Endothelial cell of umbilical vein (primary cell): ENCODE results near the gene RBMS1. TPM values are rescaled to one million over a fixed set of nuclear protein-coding genes. Genes with fewer than 3 reads are reported as not detected.

Experiments used
- BruUV-seq: library from RNA; stranded (reverse); fragments of 400-500 nt; replicated peaks from 2 replicates; lab custom pipeline; 2021; lab: Mats Ljungman, UMichigan
- CTCF ChIA-PET: fragments of 300-600, 350-600 bp; sonication (Branson Sonifier 250); formaldehyde crosslinking; loops from one replicate; lab custom pipeline; 2021; ENCODE audit warnings: antibody characterized with exemption, inconsistent platforms; lab: Charles Lee
- POLR2A ChIA-PET: fragments of 300-600, 350-600 bp; sonication (Branson Sonifier 250); formaldehyde crosslinking; loops from one replicate; lab custom pipeline; 2021; ENCODE audit warnings: antibody characterized with exemption, inconsistent platforms; lab: Charles Lee
- DNase-seq: peaks from one replicate; pipeline ENCODE4 v3.0.0-alpha.2; 2011; ENCODE audit warnings: low read depth, low spot score
- FAIRE-seq: peaks from 2 replicates; lab custom pipeline; 2011; peaks lifted over from hg19 to GRCh38; lab: Jason Lieb, UNC
- H2AFZ ChIP-seq: 2 replicates; pipeline ENCODE4 v1.6.0; 2012; ENCODE audit warnings: low read depth, low read length, control low read depth, inconsistent platforms
- H3K27ac ChIP-seq: 2 replicates; pipeline ENCODE4 v1.5.1; 2011; ENCODE audit warnings: low read depth, mild to moderate bottlenecking, control low read depth, low read length, moderate library complexity; ENCODE audit not compliant: insufficient read depth
- H3K27me3 ChIP-seq, 2 experiments: 2 replicates each; pipeline versions ENCODE4 v1.6.0 to v1.6.1; 2011; ENCODE audit warnings: low read length in 2 of 2, mixed read lengths in 1 of 2; ENCODE audit not compliant: control insufficient read depth in 2 of 2, insufficient read depth in 2 of 2
- H3K36me3 ChIP-seq, 2 experiments: 2 replicates in 1 of 2; 3 replicates in 1 of 2; pipeline ENCODE4 v1.5.1; 2011; ENCODE audit warnings: low read length in 2 of 2, mild to moderate bottlenecking in 1 of 2, moderate library complexity in 1 of 2; ENCODE audit not compliant: control insufficient read depth in 2 of 2, insufficient read depth in 2 of 2; ENCODE audit errors: extremely low read depth in 1 of 2
- H3K4me1 ChIP-seq: 3 replicates; pipeline ENCODE4 v1.5.1; 2011; ENCODE audit warnings: mild to moderate bottlenecking, low read length; ENCODE audit not compliant: control insufficient read depth, insufficient read depth; ENCODE audit errors: extremely low read depth
- H3K4me2 ChIP-seq: 2 replicates; pipeline ENCODE4 v1.6.1; 2011; ENCODE audit warnings: low read length, control low read depth, mixed read lengths; ENCODE audit not compliant: insufficient read depth
- H3K4me3 ChIP-seq, 3 experiments: fragments of 200-600 bp in 1 of 3; sonication (generic), shearing (Covaris generic) in 1 of 3; replicated peaks in 1 of 3; 2 replicates each; pipeline ENCODE4 v1.5.1; 2011 to 2016; ENCODE audit warnings: control low read depth in 3 of 3, low read length in 3 of 3, mild to moderate bottlenecking in 2 of 3, inconsistent platforms in 1 of 3, low read depth in 1 of 3, moderate library complexity in 1 of 3; ENCODE audit not compliant: insufficient read depth in 1 of 3
- H3K79me2 ChIP-seq: 2 replicates; pipeline ENCODE4 v1.6.0; 2012; ENCODE audit warnings: low read length, inconsistent platforms; ENCODE audit not compliant: control insufficient read depth, insufficient read depth
- H3K9ac ChIP-seq: replicated peaks from 2 replicates; pipeline ENCODE3; 2011; ENCODE audit warnings: low read length, control low read depth; ENCODE audit not compliant: insufficient read depth; ENCODE audit errors: extremely low read depth
- H3K9me1 ChIP-seq: replicated peaks from 3 replicates; pipeline ENCODE4 v1.6.0; 2011; ENCODE audit warnings: mild to moderate bottlenecking, low read length; ENCODE audit not compliant: control insufficient read depth, insufficient read depth; ENCODE audit errors: extremely low read depth
- H3K9me3 ChIP-seq: replicated peaks from 2 replicates; pipeline ENCODE4 v1.5.1; 2012; ENCODE audit warnings: low read length, inconsistent platforms; ENCODE audit not compliant: control insufficient read depth, insufficient read depth
- H4K20me1 ChIP-seq: replicated peaks from 2 replicates; pipeline ENCODE3; 2011; ENCODE audit warnings: mild to moderate bottlenecking, low read length; ENCODE audit not compliant: control insufficient read depth, insufficient read depth; ENCODE audit errors: extremely low read depth
- CTCF ChIP-seq, 2 donors: IDR thresholded peaks; 1 replicate in 1 of 2; 2 replicates in 1 of 2; pipeline ENCODE4 v1.5.1; 2011; ENCODE audit warnings: low read length in 2 of 2, mild to moderate bottlenecking in 2 of 2, moderate library complexity in 2 of 2, control low read depth in 1 of 2, inconsistent platforms in 1 of 2, low read depth in 1 of 2; ENCODE audit not compliant: insufficient read depth in 1 of 2; ENCODE audit errors: extremely low read depth in 1 of 2
- EZH2 ChIP-seq: IDR thresholded peaks from 2 replicates; pipeline ENCODE4 v1.6.1; 2012; ENCODE audit warnings: borderline replicate concordance, low read depth, mild to moderate bottlenecking, moderate library complexity, low read length, inconsistent platforms; ENCODE audit not compliant: severe bottlenecking
- FOS ChIP-seq: IDR thresholded peaks from 2 replicates; pipeline ENCODE4 v1.6.1; 2011; ENCODE audit warnings: mild to moderate bottlenecking, low read length, moderate library complexity, borderline replicate concordance; ENCODE audit not compliant: insufficient read depth
- GATA2 ChIP-seq: IDR thresholded peaks from 2 replicates; pipeline ENCODE4 v1.7.0; 2011; ENCODE audit warnings: low read depth, mild to moderate bottlenecking, moderate library complexity, mixed read lengths, low read length; ENCODE audit not compliant: insufficient read length, insufficient read depth
- JUN ChIP-seq: IDR thresholded peaks from 2 replicates; pipeline ENCODE4 v1.6.1; 2011; ENCODE audit warnings: borderline replicate concordance, low read depth; ENCODE audit not compliant: insufficient read length, insufficient read depth
- MAX ChIP-seq: IDR thresholded peaks from 2 replicates; pipeline ENCODE4 v1.6.1; 2011; ENCODE audit not compliant: insufficient read depth, insufficient read length
- MYC ChIP-seq: IDR thresholded peaks from one replicate; pipeline ENCODE4 v1.6.1; 2011; ENCODE audit warnings: mild to moderate bottlenecking, low read depth, low read length
- POLR2A ChIP-seq: IDR thresholded peaks from 2 replicates; pipeline ENCODE4 v1.6.1; 2012; ENCODE audit warnings: low read depth, mild to moderate bottlenecking, control low read depth, low read length
- POLR2AphosphoS5 ChIP-seq: IDR thresholded peaks from 2 replicates; pipeline ENCODE4 v1.6.1; 2012; ENCODE audit warnings: low read depth, mild to moderate bottlenecking, control low read depth, low read length, moderate library complexity; ENCODE audit not compliant: insufficient read depth
- dilution Hi-C: fragments of 300-500 bp; cut with MboI; formaldehyde crosslinking; loops from one replicate; pipeline ENCODE4 v1.15.0; 2019; ENCODE audit warnings: low sequenced_read_pairs; ENCODE audit not compliant: extremely low pct_ligation_motif_present
- intact Hi-C: fragments of 100-400 bp; cut with micrococcal nuclease; formaldehyde crosslinking; loops from one replicate; pipeline ENCODE4 v1.10.0; 2022
- polyA plus RNA-seq, 4 experiments: library from polyadenylated mRNA; depleted of rRNA in 3 of 4; stranded (reverse) in 3 of 4; unstranded in 1 of 4; fragments of >200 nt; gene quantifications; 2 replicates each; pipeline versions ENCODE4 v1.2.1 to v1.2.3, GENCODE V29; 2011 to 2012; ENCODE audit warnings: missing spikeins in 1 of 4
- total RNA-seq: library from RNA; stranded (reverse); gene quantifications from 2 replicates; pipeline ENCODE4 v1.2.3, GENCODE V29; 2021

Gene RBMS1
- total and polyA plus RNA-seq, 2 donors (not counting 3 experiments of a cell fraction or from before 2014, with no cell fraction given): 60.0 to 93.3 TPM

GRCh38 chr2:160366474-160366873 lies 127.1 kb downstream of the RBMS1 start:
- Histone ChIP-seq H2AFZ (no peak overlapping the region), H3K36me3 (peaks cover 4 to 13% of the 10 kb centered on the region in 2 experiments), H3K9me3 (no peaks in the 10 kb centered on the region), H3K27ac (no peak overlapping the region), H3K9ac (no peak overlapping the region), H3K27me3 (no peaks in the 10 kb centered on the region), H4K20me1 (no peaks in the 10 kb centered on the region), H3K4me3 (no peak overlapping the region), H3K79me2 (peaks cover 99% of the 10 kb centered on the region), H3K9me1 (no peaks in the 10 kb centered on the region), H3K4me2 (no peak overlapping the region), H3K4me1 (peaks cover 32% of the 10 kb centered on the region)
- dilution Hi-C loops: no loop called here
- intact Hi-C loops: no loop called here
- FAIRE-seq (no peak), DNase-seq (no peak)
- POLR2A ChIA-PET: no interaction called here
- no TSS peak for BruUV-seq
- CTCF ChIA-PET: interaction anchor here (1.2 kb wide), 1 partner anchor 31 kb away, joined by 3 read pairs; no protein-coding TSS in a partner anchor
- TF ChIP-seq FOS (no peak), MAX (no peak), MYC (no peak), CTCF (IDR thresholded peaks at IDR 0.05; ENCODE audit: extremely low read depth in 1 of 2, insufficient read depth in 1 of 2, low read depth in 1 of 2, low read length in 2 of 2) (no peak), JUN (no peak), GATA2 (no peak), EZH2 (no peak), POLR2A (no peak), POLR2AphosphoS5 (no peak)
